ENCODE measurements around the gene SVOPL. TPM values are rescaled to one million over a fixed set of nuclear protein-coding genes. Genes with fewer than 3 reads are reported as not detected.

Gene SVOPL
- total and polyA plus RNA-seq, 2 donors (not counting 1 experiment from before 2014, with no cell fraction given), result not detected

- Histone ChIP-seq H3K36me3 (ENCODE audit: control insufficient read depth, insufficient read depth, low read length) (no peaks in the 10 kb centered on the region), H3K79me2 (ENCODE audit: control insufficient read depth, insufficient read depth, low read length) (no peaks in the 10 kb centered on the region), H3K9ac (ENCODE audit: insufficient read depth, low read length) (no peak overlapping the region), H2AFZ (ENCODE audit: low read length) (no peak overlapping the region), H3K4me2 (ENCODE audit: extremely low read depth, insufficient read depth, low read length) (no peak overlapping the region), H3K27ac (ENCODE audit: insufficient read depth, low read length) (no peak overlapping the region), H3K4me3 (replicated peaks in 1 of 4; ENCODE audit: control extremely low read depth in 1 of 4, insufficient read depth in 1 of 4, low read depth in 3 of 4, low read length in 4 of 4) (no peak overlapping the region), H3K27me3 (ENCODE audit: control insufficient read depth, insufficient read depth, low read length) (no peaks in the 10 kb centered on the region), H4K20me1 (ENCODE audit: control insufficient read depth, extremely low read depth, insufficient read depth, low read length) (no peaks in the 10 kb centered on the region), H3K9me3 (ENCODE audit: control insufficient read depth, insufficient read depth, low read depth, low read length) (no peaks in the 10 kb centered on the region), H3K4me1 (ENCODE audit: control insufficient read depth, extremely low read depth, insufficient read depth, low read length) (no peaks in the 10 kb centered on the region)
- no peak for DNase-seq (ENCODE audit: low read depth in 2 of 2)
- TF ChIP-seq CTCF (conservative IDR thresholded peaks at IDR 0.05 in 1 of 2, IDR thresholded peaks at IDR 0.05 in 1 of 2; ENCODE audit: low read depth in 1 of 2, low read length in 2 of 2), result no peak
- no peak for TF ChIP-seq EZH2 (IDR thresholded peaks at IDR 0.05; ENCODE audit: low read length, missing control alignments)
Measured at GRCh38 chr7:138622841-138623240, 78.3 kb downstream of the SVOPL start.

GRCh38 chr7:138618933-138619332 is 82.2 kb downstream of the SVOPL start:
- H3K9ac ChIP-seq (ENCODE audit: insufficient read depth, low read length), result no peak overlapping the region
- no peak overlapping the region for H3K4me2 ChIP-seq (ENCODE audit: extremely low read depth, insufficient read depth, low read length)
- H4K20me1 ChIP-seq (ENCODE audit: control insufficient read depth, extremely low read depth, insufficient read depth, low read length), result no peaks in the 10 kb centered on the region
- no peaks in the 10 kb centered on the region for H3K36me3 ChIP-seq (ENCODE audit: control insufficient read depth, insufficient read depth, low read length)
- no peak overlapping the region for H3K27ac ChIP-seq (ENCODE audit: insufficient read depth, low read length)
- no peaks in the 10 kb centered on the region for H3K4me1 ChIP-seq (ENCODE audit: control insufficient read depth, extremely low read depth, insufficient read depth, low read length)
- H3K9me3 ChIP-seq (ENCODE audit: control insufficient read depth, insufficient read depth, low read depth, low read length), result no peaks in the 10 kb centered on the region
- H3K4me3 ChIP-seq (replicated peaks in 1 of 4; ENCODE audit: control extremely low read depth in 1 of 4, insufficient read depth in 1 of 4, low read depth in 3 of 4, low read length in 4 of 4), result no peak overlapping the region
- no peak for TF ChIP-seq CTCF (conservative IDR thresholded peaks at IDR 0.05 in 1 of 2, IDR thresholded peaks at IDR 0.05 in 1 of 2; ENCODE audit: low read depth in 1 of 2, low read length in 2 of 2)
- TF ChIP-seq EZH2 (IDR thresholded peaks at IDR 0.05; ENCODE audit: low read length, missing control alignments), result no peak
- no peaks in the 10 kb centered on the region for H3K79me2 ChIP-seq (ENCODE audit: control insufficient read depth, insufficient read depth, low read length)
- DNase-seq (ENCODE audit: low read depth in 2 of 2), result no peak
- no peak overlapping the region for H2AFZ ChIP-seq (ENCODE audit: low read length)
- H3K27me3 ChIP-seq (ENCODE audit: control insufficient read depth, insufficient read depth, low read length), result no peaks in the 10 kb centered on the region

GRCh38 chr7:138618506-138618905 is 82.7 kb downstream of the SVOPL start:
- no peak overlapping the region for H3K4me2 ChIP-seq (ENCODE audit: extremely low read depth, insufficient read depth, low read length)

More at GRCh38 chr7:138618506-138618905, 82.7 kb downstream of the SVOPL start:
- Histone ChIP-seq H3K27me3 (ENCODE audit: control insufficient read depth, insufficient read depth, low read length) (no peaks in the 10 kb centered on the region), H4K20me1 (ENCODE audit: control insufficient read depth, extremely low read depth, insufficient read depth, low read length) (no peaks in the 10 kb centered on the region), H3K79me2 (ENCODE audit: control insufficient read depth, insufficient read depth, low read length) (no peaks in the 10 kb centered on the region), H3K9ac (ENCODE audit: insufficient read depth, low read length) (no peak overlapping the region), H3K36me3 (ENCODE audit: control insufficient read depth, insufficient read depth, low read length) (no peaks in the 10 kb centered on the region), H3K27ac (ENCODE audit: insufficient read depth, low read length) (no peak overlapping the region), H3K4me3 (replicated peaks in 1 of 4; ENCODE audit: control extremely low read depth in 1 of 4, insufficient read depth in 1 of 4, low read depth in 3 of 4, low read length in 4 of 4) (no peak overlapping the region), H2AFZ (ENCODE audit: low read length) (no peak overlapping the region), H3K4me1 (ENCODE audit: control insufficient read depth, extremely low read depth, insufficient read depth, low read length) (no peaks in the 10 kb centered on the region), H3K9me3 (ENCODE audit: control insufficient read depth, insufficient read depth, low read depth, low read length) (no peaks in the 10 kb centered on the region)
- TF ChIP-seq CTCF (conservative IDR thresholded peaks at IDR 0.05 in 1 of 2, IDR thresholded peaks at IDR 0.05 in 1 of 2; ENCODE audit: low read depth in 1 of 2, low read length in 2 of 2), result no peak
- TF ChIP-seq EZH2 (IDR thresholded peaks at IDR 0.05; ENCODE audit: low read length, missing control alignments), result no peak
- DNase-seq (ENCODE audit: low read depth in 2 of 2), result no peak

Data from fibroblast of lung (primary cell).